ENCODE measurements around the gene SETD1A. TPM values are rescaled to one million over a fixed set of nuclear protein-coding genes. Genes with fewer than 3 reads are reported as not detected.

Gene SETD1A
- total RNA-seq, 1 donor from 2014 or later, result 33.4 TPM

DNA sequence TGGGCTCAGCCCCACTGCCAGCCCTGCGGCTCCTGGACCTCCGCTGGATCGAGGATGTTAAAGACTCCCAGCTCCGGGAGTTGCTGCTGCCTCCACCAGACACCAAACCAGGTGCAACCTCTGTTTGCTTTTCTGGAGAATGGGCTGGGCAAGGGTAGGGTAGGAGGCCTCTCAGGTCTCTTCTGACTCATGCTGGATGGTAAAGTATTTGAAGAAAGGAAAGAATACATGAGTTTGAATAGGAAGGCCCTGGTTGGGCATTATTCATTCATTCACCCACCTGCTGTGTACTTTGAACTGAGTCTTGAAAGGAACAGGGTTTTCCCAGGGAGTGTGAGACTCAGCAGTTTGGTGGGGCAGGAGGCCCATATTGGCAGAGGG, 15.1 kb upstream of the SETD1A start:
- no peak for DNase-seq (ENCODE audit: low read depth, low spot score)
- no peak overlapping the region for H3K27ac Mint-ChIP-seq (ENCODE audit: unreplicated experiment)
- H3K4me1 Mint-ChIP-seq, result peaks cover 15% of the 10 kb centered on the region
- peaks cover 16% of the 10 kb centered on the region for H3K36me3 Mint-ChIP-seq (ENCODE audit: low read depth)
- H3K4me3 Mint-ChIP-seq, result no peak overlapping the region
- no peaks in the 10 kb centered on the region for H3K27me3 Mint-ChIP-seq (ENCODE audit: low read depth)
- no peaks in the 10 kb centered on the region for H3K9me3 Mint-ChIP-seq
- TF ChIP-seq CTCF (conservative IDR thresholded peaks at IDR 0.05), result no peak

DNA sequence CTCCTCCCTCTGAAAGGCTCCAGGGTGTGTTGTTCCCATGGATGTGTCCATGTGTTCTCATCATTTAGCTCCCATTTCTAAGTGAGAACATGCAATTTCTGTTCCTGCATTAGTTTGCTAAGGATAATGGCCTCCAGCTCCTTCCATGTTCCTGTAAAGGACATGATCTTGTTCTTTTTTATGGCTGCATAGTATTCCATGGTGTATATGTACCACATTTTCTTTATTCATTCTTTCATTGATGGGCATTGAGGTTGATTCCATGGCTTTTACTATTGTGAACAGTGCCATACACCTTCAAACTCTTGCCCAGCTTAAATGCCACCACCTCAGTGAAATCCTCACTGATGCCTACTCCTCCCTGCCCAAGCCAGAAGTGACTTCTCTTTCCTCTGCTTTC, 13.2 kb upstream of the SETD1A start:
- Mint-ChIP-seq H3K27me3 (ENCODE audit: low read depth) (no peaks in the 10 kb centered on the region), H3K4me1 (peaks cover 20% of the 10 kb centered on the region), H3K9me3 (no peaks in the 10 kb centered on the region), H3K36me3 (ENCODE audit: low read depth) (peaks cover 13% of the 10 kb centered on the region), H3K4me3 (no peak overlapping the region), H3K27ac (ENCODE audit: unreplicated experiment) (no peak overlapping the region)
- DNase-seq (ENCODE audit: low read depth, low spot score), result no peak
- no peak for TF ChIP-seq CTCF (conservative IDR thresholded peaks at IDR 0.05)

- no peak for DNase-seq (ENCODE audit: low read depth, low spot score)
These were observed 10.6 kb upstream of the SETD1A start for GRCh38 chr16:30946671-30947540.

GRCh38 chr16:30947541-30947858, 10.1 kb upstream of the SETD1A start:
- Mint-ChIP-seq H3K27me3 (ENCODE audit: low read depth) (no peaks in the 10 kb centered on the region), H3K27ac (ENCODE audit: unreplicated experiment) (peak overlapping the region; percentile 98), H3K4me3 (peak overlapping the region; percentile 94), H3K9me3 (no peaks in the 10 kb centered on the region), H3K4me1 (peaks cover 23% of the 10 kb centered on the region), H3K36me3 (ENCODE audit: low read depth) (peaks cover 13% of the 10 kb centered on the region)
- no peak for DNase-seq (ENCODE audit: low read depth, low spot score)
- no peak for TF ChIP-seq CTCF (conservative IDR thresholded peaks at IDR 0.05)

More at GRCh38 chr16:30946671-30947540, 10.6 kb upstream of the SETD1A start:
- peaks cover 26% of the 10 kb centered on the region for H3K4me1 Mint-ChIP-seq
- peak overlapping the region; percentile 74 for H3K4me3 Mint-ChIP-seq
- H3K27ac Mint-ChIP-seq (ENCODE audit: unreplicated experiment), result no peak overlapping the region
- peaks cover 13% of the 10 kb centered on the region for H3K36me3 Mint-ChIP-seq (ENCODE audit: low read depth)
- no peaks in the 10 kb centered on the region for H3K9me3 Mint-ChIP-seq
- TF ChIP-seq CTCF (conservative IDR thresholded peaks at IDR 0.05), result no peak
- H3K27me3 Mint-ChIP-seq (ENCODE audit: low read depth), result no peaks in the 10 kb centered on the region

DNA sequence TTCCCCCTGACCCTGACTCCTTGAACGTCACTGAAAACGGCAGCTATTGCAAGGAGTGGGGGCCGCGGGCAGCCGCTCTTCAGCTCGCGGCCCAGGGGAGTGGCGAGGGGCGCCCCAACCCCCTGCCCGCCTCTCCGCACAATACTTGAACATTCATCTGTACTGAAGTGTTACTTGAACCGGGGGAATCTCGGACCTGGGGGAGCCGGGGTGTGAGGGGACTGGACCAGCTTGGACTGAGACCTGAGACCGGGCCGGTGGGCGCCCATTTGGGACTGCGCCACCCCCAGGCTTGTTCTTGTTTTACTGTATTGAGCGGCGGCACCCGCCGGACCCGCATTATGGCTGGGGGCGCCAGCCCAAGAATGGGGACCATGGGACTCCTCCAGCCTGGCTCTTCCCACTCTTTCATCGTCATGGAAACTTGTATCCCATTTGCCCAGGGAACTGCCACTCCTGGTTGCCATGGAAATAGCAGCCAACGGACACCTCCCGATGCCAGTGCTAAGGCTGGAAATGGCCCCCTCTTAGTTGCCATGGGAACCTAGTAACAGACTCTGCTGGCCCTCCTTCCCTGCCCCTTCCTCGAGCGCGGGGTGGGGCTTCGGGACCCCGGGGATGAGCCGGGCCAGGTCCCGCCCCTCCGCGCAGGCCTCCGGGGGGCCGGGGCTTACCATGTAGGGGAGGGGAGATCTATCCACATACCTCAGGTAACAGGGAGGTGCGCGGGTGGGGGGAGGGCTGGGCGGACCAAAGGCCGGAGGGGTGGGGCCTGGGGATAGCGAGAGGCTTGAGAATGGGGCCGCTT, 9.5 kb upstream of the SETD1A start:
- TF ChIP-seq CTCF (conservative IDR thresholded peaks at IDR 0.05), result no peak
- Mint-ChIP-seq H3K4me1 (peaks cover 23% of the 10 kb centered on the region), H3K4me3 (peak overlapping the region; percentile 94), H3K27ac (ENCODE audit: unreplicated experiment) (peak overlapping the region; percentile 98), H3K36me3 (ENCODE audit: low read depth) (peaks cover 13% of the 10 kb centered on the region), H3K27me3 (ENCODE audit: low read depth) (no peaks in the 10 kb centered on the region), H3K9me3 (no peaks in the 10 kb centered on the region)
- peak; percentile 91 for DNase-seq (ENCODE audit: low read depth, low spot score)
